Neural progenitor cell (in vitro differentiated cells): ENCODE data around the gene FBXL17.

Experiments
- EZH2phosphoT487 ChIP-seq: fragments of 200-600 bp; sonication (generic); IDR thresholded peaks from 2 replicates; pipeline ENCODE4 v1.6.1; 2017; ENCODE audit warnings: antibody characterized with exemption
- TF ChIP-seq, protein P1 (sequence below): fragments of 200-600 bp; sonication (generic); IDR thresholded peaks from 2 replicates; pipeline ENCODE4 v1.5.1; 2017; ENCODE audit warnings: antibody characterized with exemption, mild to moderate bottlenecking

GRCh38 chr5:108081707-108082106 lies 300.2 kb downstream of the FBXL17 start:
- TF ChIP-seq, protein P1, sequence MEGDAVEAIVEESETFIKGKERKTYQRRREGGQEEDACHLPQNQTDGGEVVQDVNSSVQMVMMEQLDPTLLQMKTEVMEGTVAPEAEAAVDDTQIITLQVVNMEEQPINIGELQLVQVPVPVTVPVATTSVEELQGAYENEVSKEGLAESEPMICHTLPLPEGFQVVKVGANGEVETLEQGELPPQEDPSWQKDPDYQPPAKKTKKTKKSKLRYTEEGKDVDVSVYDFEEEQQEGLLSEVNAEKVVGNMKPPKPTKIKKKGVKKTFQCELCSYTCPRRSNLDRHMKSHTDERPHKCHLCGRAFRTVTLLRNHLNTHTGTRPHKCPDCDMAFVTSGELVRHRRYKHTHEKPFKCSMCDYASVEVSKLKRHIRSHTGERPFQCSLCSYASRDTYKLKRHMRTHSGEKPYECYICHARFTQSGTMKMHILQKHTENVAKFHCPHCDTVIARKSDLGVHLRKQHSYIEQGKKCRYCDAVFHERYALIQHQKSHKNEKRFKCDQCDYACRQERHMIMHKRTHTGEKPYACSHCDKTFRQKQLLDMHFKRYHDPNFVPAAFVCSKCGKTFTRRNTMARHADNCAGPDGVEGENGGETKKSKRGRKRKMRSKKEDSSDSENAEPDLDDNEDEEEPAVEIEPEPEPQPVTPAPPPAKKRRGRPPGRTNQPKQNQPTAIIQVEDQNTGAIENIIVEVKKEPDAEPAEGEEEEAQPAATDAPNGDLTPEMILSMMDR, result no peak
- TF ChIP-seq EZH2phosphoT487, result no peak
